ENCODE data around the gene NDUFA11. TPM values are rescaled to one million over a fixed set of nuclear protein-coding genes. Genes with fewer than 3 reads are reported as not detected.

The NDUFA11 gene
- total and polyA plus RNA-seq, 2 of the 4 experiments (the other 2 are of a cell fraction), result 375 to 1,276 TPM

- Histone ChIP-seq H3K23ac (ENCODE audit: low read depth, low read length) (no peak overlapping the region), H3K9me3 (ENCODE audit: control insufficient read depth, insufficient read depth, low read length) (no peaks in the 10 kb centered on the region), H3K9ac (ENCODE audit: low read depth, low read length) (no peak overlapping the region), H2BK20ac (ENCODE audit: low read depth, low read length) (no peak overlapping the region), H2AK5ac (ENCODE audit: low read depth, low read length) (no peak overlapping the region; the same call in 1 of the 2 replicates), H2BK15ac (ENCODE audit: low read depth, low read length) (no peak overlapping the region), H4K5ac (ENCODE audit: low read depth, low read length) (no peak overlapping the region), H3K27me3 (ENCODE audit: control insufficient read depth, insufficient read depth, low read length) (peaks cover 4% of the 10 kb centered on the region), H2BK5ac (ENCODE audit: low read depth, low read length, poor library complexity, severe bottlenecking) (no peak overlapping the region), H4K91ac (ENCODE audit: insufficient read depth, low read depth, low read length) (no peak overlapping the region), H3K4me3 (ENCODE audit: insufficient read depth, low read depth, low read length) (no peak overlapping the region), H3K14ac (replicated peaks; ENCODE audit: low read depth, low read length) (no peak overlapping the region), H4K20me1 (ENCODE audit: insufficient read depth, low read length) (no peaks in the 10 kb centered on the region), H2AFZ (replicated peaks; ENCODE audit: low read length, poor library complexity) (no peak overlapping the region), H3K36me3 (ENCODE audit: control insufficient read depth, insufficient read depth, low read length) (no peaks in the 10 kb centered on the region), H3K4ac (ENCODE audit: low read depth, low read length) (no peak overlapping the region), H3K18ac (ENCODE audit: low read depth, low read length) (no peak overlapping the region), H2AK9ac (replicated peaks; ENCODE audit: low read depth, low read length, poor library complexity) (no peak overlapping the region), H3K4me2 (ENCODE audit: low read depth, low read length) (no peak overlapping the region), H4K8ac (ENCODE audit: low read depth in 2 of 2, low read length in 2 of 2) (no peak overlapping the region), H3K4me1 (ENCODE audit: control insufficient read depth, insufficient read depth, low read length) (peaks cover 16% of the 10 kb centered on the region), H3K27ac (ENCODE audit: insufficient read depth, low read length) (no peak overlapping the region), H3K9me1 (ENCODE audit: insufficient read depth, low read length) (peaks cover 5% of the 10 kb centered on the region; the same call in 1 of the 2 replicates), H3K79me1 (ENCODE audit: low read depth in 1 of 2, low read length in 2 of 2) (no peaks in the 10 kb centered on the region), H3K56ac (ENCODE audit: extremely low read depth, insufficient read depth, low read length) (no peak overlapping the region), H2BK120ac (ENCODE audit: low read depth, low read length) (no peak overlapping the region)
- ChIA-PET POLR2A (ENCODE audit: unreplicated experiment) (no interaction called here), CTCF (interaction anchor here (1.3 kb wide), 1 partner anchor 74 kb away, joined by 7 read pairs; the partner anchor contains the start of gene NRTN)
- BruUV-seq (replicated peaks), result no TSS peak
- in situ Hi-C loops (cut with MboI; ENCODE audit: low sequenced_read_pairs), result no loop called here
- dilution Hi-C loops (cut with HindIII; ENCODE audit: low sequenced_read_pairs, unreplicated experiment), result no loop called here
- intact Hi-C loops (cut with micrococcal nuclease), result no loop called here
- DNase-seq (no peak), ATAC-seq (ENCODE audit: low read depth) (no peak)
- TF ChIP-seq, protein P1, sequence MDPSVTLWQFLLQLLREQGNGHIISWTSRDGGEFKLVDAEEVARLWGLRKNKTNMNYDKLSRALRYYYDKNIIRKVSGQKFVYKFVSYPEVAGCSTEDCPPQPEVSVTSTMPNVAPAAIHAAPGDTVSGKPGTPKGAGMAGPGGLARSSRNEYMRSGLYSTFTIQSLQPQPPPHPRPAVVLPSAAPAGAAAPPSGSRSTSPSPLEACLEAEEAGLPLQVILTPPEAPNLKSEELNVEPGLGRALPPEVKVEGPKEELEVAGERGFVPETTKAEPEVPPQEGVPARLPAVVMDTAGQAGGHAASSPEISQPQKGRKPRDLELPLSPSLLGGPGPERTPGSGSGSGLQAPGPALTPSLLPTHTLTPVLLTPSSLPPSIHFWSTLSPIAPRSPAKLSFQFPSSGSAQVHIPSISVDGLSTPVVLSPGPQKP (IDR thresholded peaks at IDR 0.05; ENCODE audit: borderline replicate concordance, low read depth, low read length), result no peak
- no peak for TF ChIP-seq MAFK (IDR thresholded peaks at IDR 0.05; ENCODE audit: low read depth, low read length)
- no CpG with 5 or more reads among the region's 9 CpGs for WGBS, 2 experiments (ENCODE audit: extremely low coverage in 2 of 2, insufficient read length in 1 of 2)
Observed at GRCh38 chr19:5877882-5878281, 25.7 kb downstream of the NDUFA11 start.
